Progenitor cell of endocrine pancreas (in vitro differentiated cells): ENCODE results near the gene ST7. TPM values are rescaled to one million over a fixed set of nuclear protein-coding genes. Genes with fewer than 3 reads are reported as not detected.

Source experiments
- DNase-seq: peaks from one replicate; pipeline ENCODE4 v3.0.0; 2021; ENCODE audit warnings: low spot score; ENCODE audit not compliant: unreplicated experiment
- H3K27ac Mint-ChIP-seq: 2 replicates; pipeline ENCODE4 v1.8.0; 2021; ENCODE audit warnings: mild to moderate bottlenecking, moderate library complexity, mixed read lengths
- H3K27me3 Mint-ChIP-seq: 2 replicates; pipeline ENCODE4 v1.8.0; 2021; ENCODE audit warnings: mixed read lengths
- H3K36me3 Mint-ChIP-seq: 2 replicates; pipeline ENCODE4 v1.8.0; 2022; ENCODE audit warnings: mixed read lengths; ENCODE audit not compliant: insufficient read depth
- H3K4me1 Mint-ChIP-seq: 2 replicates; pipeline ENCODE4 v1.8.0; 2021; ENCODE audit warnings: low read depth, mixed read lengths
- H3K4me3 Mint-ChIP-seq: 2 replicates; pipeline ENCODE4 v1.8.0; 2021; ENCODE audit warnings: low read depth, mild to moderate bottlenecking, moderate library complexity, mixed read lengths
- H3K9me3 Mint-ChIP-seq: 2 replicates; pipeline ENCODE4 v1.8.0; 2021; ENCODE audit warnings: low read depth, mixed read lengths
- total RNA-seq: library from RNA; stranded (reverse); gene quantifications from 2 replicates; pipeline ENCODE4 v1.2.1, GENCODE V29; 2021
- TF ChIP-seq, protein P1 (sequence below): fragments of 200-600 bp; sonication (generic); IDR thresholded peaks from one replicate; pipeline ENCODE4 v1.5.0; 2021; ENCODE audit warnings: antibody characterized with exemption, mild to moderate bottlenecking; ENCODE audit not compliant: unreplicated experiment

The ST7 gene
- total RNA-seq, 1 donor from 2014 or later: 24.8 TPM

DNA sequence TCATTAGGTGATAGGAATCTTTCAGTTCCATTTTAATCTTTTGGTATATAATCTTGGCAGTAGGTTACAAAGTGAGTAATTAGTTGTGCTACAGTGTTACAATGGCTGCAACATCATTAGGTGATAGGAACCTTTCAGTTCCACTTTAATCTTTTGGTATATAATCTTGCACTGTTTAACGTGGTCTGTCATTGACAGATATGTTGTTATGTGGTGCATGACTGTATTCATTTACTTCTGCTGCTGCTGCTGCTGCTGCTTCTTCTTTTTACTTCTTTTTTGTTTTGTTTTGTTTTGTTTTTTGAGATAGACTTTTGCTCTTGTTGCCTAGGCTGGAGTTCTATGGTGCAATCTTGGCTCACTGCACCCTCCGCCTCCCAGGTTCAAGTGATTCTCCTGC is 28.6 kb downstream of the ST7 start:
- TF ChIP-seq, protein P1, sequence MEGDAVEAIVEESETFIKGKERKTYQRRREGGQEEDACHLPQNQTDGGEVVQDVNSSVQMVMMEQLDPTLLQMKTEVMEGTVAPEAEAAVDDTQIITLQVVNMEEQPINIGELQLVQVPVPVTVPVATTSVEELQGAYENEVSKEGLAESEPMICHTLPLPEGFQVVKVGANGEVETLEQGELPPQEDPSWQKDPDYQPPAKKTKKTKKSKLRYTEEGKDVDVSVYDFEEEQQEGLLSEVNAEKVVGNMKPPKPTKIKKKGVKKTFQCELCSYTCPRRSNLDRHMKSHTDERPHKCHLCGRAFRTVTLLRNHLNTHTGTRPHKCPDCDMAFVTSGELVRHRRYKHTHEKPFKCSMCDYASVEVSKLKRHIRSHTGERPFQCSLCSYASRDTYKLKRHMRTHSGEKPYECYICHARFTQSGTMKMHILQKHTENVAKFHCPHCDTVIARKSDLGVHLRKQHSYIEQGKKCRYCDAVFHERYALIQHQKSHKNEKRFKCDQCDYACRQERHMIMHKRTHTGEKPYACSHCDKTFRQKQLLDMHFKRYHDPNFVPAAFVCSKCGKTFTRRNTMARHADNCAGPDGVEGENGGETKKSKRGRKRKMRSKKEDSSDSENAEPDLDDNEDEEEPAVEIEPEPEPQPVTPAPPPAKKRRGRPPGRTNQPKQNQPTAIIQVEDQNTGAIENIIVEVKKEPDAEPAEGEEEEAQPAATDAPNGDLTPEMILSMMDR: no peak
- no peaks in the 10 kb centered on the region for H3K9me3 Mint-ChIP-seq
- H3K36me3 Mint-ChIP-seq: peaks cover 1% of the 10 kb centered on the region
- no peaks in the 10 kb centered on the region for H3K27me3 Mint-ChIP-seq
- DNase-seq: no peak
- no peaks in the 10 kb centered on the region for H3K4me1 Mint-ChIP-seq
- H3K4me3 Mint-ChIP-seq: no peak overlapping the region
- H3K27ac Mint-ChIP-seq: no peak overlapping the region

DNA sequence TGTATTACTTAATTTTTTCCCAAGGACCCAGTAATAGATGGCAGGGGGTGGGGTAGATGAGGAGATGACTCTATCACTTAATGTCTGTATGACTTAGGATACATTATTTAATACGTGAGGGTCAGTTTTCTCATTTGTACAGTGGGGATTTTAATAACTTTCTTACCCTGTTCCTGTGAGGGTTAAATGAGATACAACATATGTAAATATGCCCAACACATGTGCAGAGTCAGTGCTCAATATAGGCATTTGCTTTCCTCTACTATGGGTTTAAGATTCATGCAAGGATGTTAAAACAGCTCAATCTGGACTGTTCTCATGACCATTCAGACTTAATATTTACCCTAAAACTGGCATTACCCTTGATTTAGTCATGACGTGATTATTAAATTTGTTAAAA is 31.2 kb downstream of the ST7 start:
- H3K27me3 Mint-ChIP-seq: no peaks in the 10 kb centered on the region
- TF ChIP-seq, protein P1: no peak
- H3K4me3 Mint-ChIP-seq: no peak overlapping the region
- no peaks in the 10 kb centered on the region for H3K36me3 Mint-ChIP-seq
- H3K27ac Mint-ChIP-seq: no peak overlapping the region
- DNase-seq: no peak
- no peaks in the 10 kb centered on the region for H3K4me1 Mint-ChIP-seq
- no peaks in the 10 kb centered on the region for H3K9me3 Mint-ChIP-seq

DNA sequence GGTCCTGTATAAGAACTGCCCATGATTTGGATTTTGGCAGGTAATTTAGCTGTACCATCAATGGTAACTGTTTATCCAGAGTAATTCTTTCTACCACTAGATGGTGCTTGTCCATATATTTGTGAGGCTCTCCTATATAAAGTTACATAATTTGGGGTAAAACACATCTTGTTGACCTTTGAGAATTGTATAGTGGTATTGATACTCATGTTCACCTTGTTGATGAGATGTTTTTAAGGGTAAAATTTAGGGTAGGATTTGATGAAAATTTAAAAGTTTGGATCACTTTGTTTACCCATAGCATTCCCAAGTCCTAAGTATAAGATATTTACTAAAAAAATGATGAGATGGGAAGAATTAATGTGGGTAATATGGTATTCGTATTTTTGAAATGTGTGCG is 31.6 kb downstream of the ST7 start:
- H3K4me1 Mint-ChIP-seq: no peaks in the 10 kb centered on the region
- H3K36me3 Mint-ChIP-seq: no peaks in the 10 kb centered on the region
- H3K9me3 Mint-ChIP-seq: no peaks in the 10 kb centered on the region
- TF ChIP-seq, protein P1: peak; percentile 74
- no peak for DNase-seq
- H3K27me3 Mint-ChIP-seq: no peaks in the 10 kb centered on the region
- H3K4me3 Mint-ChIP-seq: no peak overlapping the region
- no peak overlapping the region for H3K27ac Mint-ChIP-seq

DNA sequence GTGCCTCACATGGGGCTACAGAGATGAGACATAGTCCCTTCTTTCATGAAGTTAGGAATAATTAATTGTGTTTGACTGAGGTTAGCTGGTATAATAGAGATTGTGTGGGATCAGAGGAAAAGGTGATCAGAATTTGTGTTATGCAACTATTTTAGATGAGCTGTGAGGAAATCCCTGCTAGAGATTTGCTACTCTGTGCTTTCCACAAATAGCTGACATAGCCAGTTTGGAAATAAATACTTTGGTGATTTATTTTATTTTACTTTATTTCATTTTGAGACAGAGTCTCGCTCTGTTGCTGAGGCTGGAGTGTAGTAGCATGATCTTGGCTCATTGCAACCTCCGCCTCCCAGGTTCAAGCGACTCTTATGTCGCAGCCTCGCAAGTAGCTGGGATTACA is 32.3 kb downstream of the ST7 start:
- no peaks in the 10 kb centered on the region for H3K9me3 Mint-ChIP-seq
- H3K4me1 Mint-ChIP-seq: no peaks in the 10 kb centered on the region
- peaks cover 2% of the 10 kb centered on the region for H3K36me3 Mint-ChIP-seq
- H3K27me3 Mint-ChIP-seq: no peaks in the 10 kb centered on the region
- TF ChIP-seq, protein P1: no peak
- H3K27ac Mint-ChIP-seq: no peak overlapping the region
- DNase-seq: no peak
- H3K4me3 Mint-ChIP-seq: no peak overlapping the region

DNA sequence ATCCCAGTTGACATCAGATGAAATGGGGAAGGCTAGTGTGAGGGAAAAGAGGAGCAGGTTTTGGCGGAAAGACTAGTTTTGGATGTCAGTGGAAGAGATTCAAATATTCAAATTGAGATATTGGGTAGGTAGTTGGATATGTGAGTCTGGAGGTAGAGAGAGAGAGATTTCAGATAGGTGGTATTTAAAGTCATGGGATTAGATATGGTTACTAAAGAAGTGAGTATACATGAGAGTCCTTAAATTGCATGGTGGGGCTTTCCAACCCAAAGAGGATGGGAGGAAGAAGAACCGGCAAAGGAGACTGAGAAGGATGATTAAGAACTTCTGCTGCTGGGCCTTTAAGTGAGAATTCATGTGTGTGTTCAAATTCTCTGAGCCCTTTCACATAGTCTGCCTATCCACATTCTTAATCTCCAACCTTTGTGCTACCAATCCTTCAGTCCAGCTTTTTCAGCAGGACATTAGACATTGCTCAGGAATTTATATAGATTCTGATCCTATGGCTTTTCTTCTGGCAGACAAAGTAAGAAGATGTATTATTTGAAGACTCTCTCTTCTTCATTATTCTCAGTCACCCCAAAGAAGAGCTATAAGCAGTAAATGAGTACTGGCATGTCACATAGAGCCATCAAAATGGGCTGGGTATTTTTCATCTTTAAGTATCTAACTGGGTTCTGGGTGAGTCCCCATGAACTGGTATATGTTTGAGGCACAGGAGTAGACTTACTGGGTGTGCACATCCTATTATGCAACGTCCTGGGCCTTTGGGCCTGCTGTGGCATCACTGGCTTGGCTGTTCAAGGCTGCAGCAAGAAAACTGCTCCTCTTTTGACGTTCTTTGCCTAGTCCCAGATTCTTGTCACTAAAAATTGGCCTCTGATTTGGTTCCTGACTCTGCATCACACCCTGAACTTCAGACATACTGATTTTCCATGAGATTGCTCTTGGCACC is 33.6 kb downstream of the ST7 start:
- Mint-ChIP-seq H3K9me3 (no peaks in the 10 kb centered on the region), H3K27ac (no peak overlapping the region), H3K4me3 (no peak overlapping the region), H3K36me3 (peaks cover 5% of the 10 kb centered on the region), H3K4me1 (no peaks in the 10 kb centered on the region), H3K27me3 (no peaks in the 10 kb centered on the region)
- DNase-seq: no peak
- TF ChIP-seq, protein P1: no peak
